ENCODE measurements around the gene GEMIN4. TPM values are rescaled to one million over a fixed set of nuclear protein-coding genes. Genes with fewer than 3 reads are reported as not detected.

Gene GEMIN4
- total RNA-seq (ENCODE audit: low replicate concordance), result 15.6 and 30.8 TPM in 2 replicates

GRCh38 chr17:752002-752619 lies at the start of gene GEMIN4:
GEMIN4 (minus strand) TSS chr17:752264; CDS start chr17:752142, 122 bp downstream.
- H3K27me3 Mint-ChIP-seq (ENCODE audit: insufficient read depth, low read depth), result peaks cover 9% of the 10 kb centered on the region
- peaks cover 37% of the 10 kb centered on the region for H3F3A ChIP-seq (ENCODE audit: low read depth)

GRCh38 chr17:801660-802059 lies 49.6 kb upstream of the GEMIN4 start:
- peaks cover 4% of the 10 kb centered on the region for H3K27me3 Mint-ChIP-seq (ENCODE audit: insufficient read depth, low read depth)
- H3K9ac ChIP-seq, result no peak overlapping the region
- H3K4me1 ChIP-seq, result peaks cover 11% of the 10 kb centered on the region
- no peak overlapping the region for H3K4me3 Mint-ChIP-seq
- H3K4me1 Mint-ChIP-seq, result peaks cover 32% of the 10 kb centered on the region
- no peak overlapping the region for H3K4me2 ChIP-seq
- H3K79me2 ChIP-seq (ENCODE audit: low read depth), result no peaks in the 10 kb centered on the region
- no peaks in the 10 kb centered on the region for H3K27me3 ChIP-seq
- peaks cover 20% of the 10 kb centered on the region for H4K20me1 ChIP-seq (ENCODE audit: low read depth)
- H3K27ac Mint-ChIP-seq, result peak overlapping the region; percentile 46
- no peak overlapping the region for H3K27ac ChIP-seq
- DNase-seq (ENCODE audit: low spot score), result no peak
- no peaks in the 10 kb centered on the region for H3K9me3 Mint-ChIP-seq
- H3F3A ChIP-seq (ENCODE audit: low read depth), result peaks cover 3% of the 10 kb centered on the region
- H3K9me3 ChIP-seq (ENCODE audit: low read depth), result no peaks in the 10 kb centered on the region
- no peak overlapping the region for H2AFZ ChIP-seq (replicated peaks)
- no peak for TF ChIP-seq CTCF (IDR thresholded peaks at IDR 0.05)
- TF ChIP-seq EZH2 (IDR thresholded peaks at IDR 0.05), result no peak
- TF ChIP-seq EZH2phosphoT487 (IDR thresholded peaks at IDR 0.05), result no peak
- no peaks in the 10 kb centered on the region for H3K36me3 ChIP-seq
- no peak overlapping the region for H3K4me3 ChIP-seq
- peaks cover 11% of the 10 kb centered on the region for H3K36me3 Mint-ChIP-seq

More at GRCh38 chr17:752002-752619, at the start of gene GEMIN4:
- Mint-ChIP-seq H3K4me1 (peaks cover 30% of the 10 kb centered on the region), H3K9me3 (peaks cover 24% of the 10 kb centered on the region), H3K4me3 (peak within 1 kb of the TSS; percentile 96), H3K36me3 (peaks cover 50% of the 10 kb centered on the region), H3K27ac (peak within 1 kb of the TSS; percentile 97)
- Histone ChIP-seq H3K9ac (peak within 1 kb of the TSS; percentile 43), H2AFZ (replicated peaks) (peak within 1 kb of the TSS; percentile 59), H3K4me3 (peak within 1 kb of the TSS; percentile 64), H3K79me2 (ENCODE audit: low read depth) (peaks cover 47% of the 10 kb centered on the region), H3K36me3 (no peaks in the 10 kb centered on the region), H3K27me3 (no peaks in the 10 kb centered on the region), H3K27ac (no peak within 1 kb of the TSS), H3K4me1 (peaks cover 26% of the 10 kb centered on the region), H3K9me3 (ENCODE audit: low read depth) (no peaks in the 10 kb centered on the region), H4K20me1 (ENCODE audit: low read depth) (peaks cover 8% of the 10 kb centered on the region), H3K4me2 (peak within 1 kb of the TSS; percentile 99)
- TF ChIP-seq CTCF (IDR thresholded peaks at IDR 0.05), result peak; percentile 80
- no peak for TF ChIP-seq EZH2phosphoT487 (IDR thresholded peaks at IDR 0.05)
- DNase-seq (ENCODE audit: low spot score), result peak; percentile 97

- H3K4me1 ChIP-seq, result peaks cover 11% of the 10 kb centered on the region
- no peak overlapping the region for H3K4me2 ChIP-seq
- no peak overlapping the region for H3K4me3 ChIP-seq
- Mint-ChIP-seq H3K4me3 (no peak overlapping the region), H3K27ac (no peak overlapping the region), H3K27me3 (ENCODE audit: insufficient read depth, low read depth) (peaks cover 3% of the 10 kb centered on the region), H3K36me3 (peaks cover 13% of the 10 kb centered on the region), H3K9me3 (no peaks in the 10 kb centered on the region), H3K4me1 (peaks cover 29% of the 10 kb centered on the region)
- no peaks in the 10 kb centered on the region for H3K9me3 ChIP-seq (ENCODE audit: low read depth)
- no peaks in the 10 kb centered on the region for H3K27me3 ChIP-seq
- TF ChIP-seq CTCF (IDR thresholded peaks at IDR 0.05) (no peak), EZH2 (IDR thresholded peaks at IDR 0.05) (no peak), EZH2phosphoT487 (IDR thresholded peaks at IDR 0.05) (no peak)
- H2AFZ ChIP-seq (replicated peaks), result no peak overlapping the region
- H4K20me1 ChIP-seq (ENCODE audit: low read depth), result peaks cover 20% of the 10 kb centered on the region
- no peaks in the 10 kb centered on the region for H3K79me2 ChIP-seq (ENCODE audit: low read depth)
- H3K27ac ChIP-seq, result no peak overlapping the region
- no peaks in the 10 kb centered on the region for H3K36me3 ChIP-seq
- H3K9ac ChIP-seq, result no peak overlapping the region
- no peak for DNase-seq (ENCODE audit: low spot score)
- peaks cover 3% of the 10 kb centered on the region for H3F3A ChIP-seq (ENCODE audit: low read depth)
Measured at GRCh38 chr17:800446-801242, 48.6 kb upstream of the GEMIN4 start.

Data from neural progenitor cell (in vitro differentiated cells).